Measurements from ENCODE around the gene KIF22.
"Not testable (repeated sequence)": the region's sequence is repeated elsewhere in the genome, so short reads cannot be mapped to it uniquely, and the experiment has no call there.

- TF ChIP-seq, protein P1, sequence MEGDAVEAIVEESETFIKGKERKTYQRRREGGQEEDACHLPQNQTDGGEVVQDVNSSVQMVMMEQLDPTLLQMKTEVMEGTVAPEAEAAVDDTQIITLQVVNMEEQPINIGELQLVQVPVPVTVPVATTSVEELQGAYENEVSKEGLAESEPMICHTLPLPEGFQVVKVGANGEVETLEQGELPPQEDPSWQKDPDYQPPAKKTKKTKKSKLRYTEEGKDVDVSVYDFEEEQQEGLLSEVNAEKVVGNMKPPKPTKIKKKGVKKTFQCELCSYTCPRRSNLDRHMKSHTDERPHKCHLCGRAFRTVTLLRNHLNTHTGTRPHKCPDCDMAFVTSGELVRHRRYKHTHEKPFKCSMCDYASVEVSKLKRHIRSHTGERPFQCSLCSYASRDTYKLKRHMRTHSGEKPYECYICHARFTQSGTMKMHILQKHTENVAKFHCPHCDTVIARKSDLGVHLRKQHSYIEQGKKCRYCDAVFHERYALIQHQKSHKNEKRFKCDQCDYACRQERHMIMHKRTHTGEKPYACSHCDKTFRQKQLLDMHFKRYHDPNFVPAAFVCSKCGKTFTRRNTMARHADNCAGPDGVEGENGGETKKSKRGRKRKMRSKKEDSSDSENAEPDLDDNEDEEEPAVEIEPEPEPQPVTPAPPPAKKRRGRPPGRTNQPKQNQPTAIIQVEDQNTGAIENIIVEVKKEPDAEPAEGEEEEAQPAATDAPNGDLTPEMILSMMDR (IDR thresholded peaks at IDR 0.05) = not testable (repeated sequence)
- not testable (repeated sequence) for TF ChIP-seq POLR2A (IDR thresholded peaks at IDR 0.05)
Observed at GRCh38 chr16:29787155-29787554, 3.4 kb upstream of the KIF22 start.
